IPS-NIHi7 (cell line): ENCODE data around the gene TBC1D19.

ENCODE experiments used
- DNase-seq: peaks from one replicate; pipeline ENCODE4 v3.0.0; 2012; ENCODE audit warnings: mixed read lengths; ENCODE audit errors: extremely low spot score

TBC1D19 gene

DNA sequence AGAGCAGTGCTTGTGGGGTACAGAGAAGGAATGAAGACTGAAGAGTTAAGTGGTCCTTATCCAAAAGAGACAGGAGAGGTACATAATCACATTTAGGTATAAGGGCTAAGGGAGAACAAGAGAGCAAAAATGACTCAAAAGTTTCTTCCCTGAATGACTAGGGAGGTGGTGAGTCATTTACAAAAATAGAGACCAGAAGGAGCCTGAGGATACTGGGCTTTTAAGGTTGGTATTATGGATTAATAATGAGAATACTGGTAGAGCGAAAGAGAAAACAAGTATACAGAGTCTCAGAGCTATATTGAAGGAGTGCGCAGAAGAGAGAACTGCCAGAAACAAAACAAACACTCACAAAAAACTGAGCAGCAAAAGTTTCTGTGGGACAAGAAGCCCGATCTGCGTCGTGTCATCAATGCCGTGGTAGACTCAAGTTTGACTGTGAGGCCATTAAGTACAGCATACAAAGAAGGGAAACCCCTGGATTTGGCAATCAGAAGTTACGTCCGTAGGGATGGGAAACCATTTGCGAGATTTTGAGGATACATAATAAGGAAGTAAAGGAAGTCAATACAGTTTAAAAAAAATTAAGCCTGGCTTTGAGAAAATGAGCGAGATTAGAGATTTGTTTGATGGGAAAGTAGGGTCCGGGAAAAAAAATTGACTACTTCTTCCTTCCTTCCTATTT, 147.6 kb downstream of the TBC1D19 start:
- DNase-seq = no peak

DNA sequence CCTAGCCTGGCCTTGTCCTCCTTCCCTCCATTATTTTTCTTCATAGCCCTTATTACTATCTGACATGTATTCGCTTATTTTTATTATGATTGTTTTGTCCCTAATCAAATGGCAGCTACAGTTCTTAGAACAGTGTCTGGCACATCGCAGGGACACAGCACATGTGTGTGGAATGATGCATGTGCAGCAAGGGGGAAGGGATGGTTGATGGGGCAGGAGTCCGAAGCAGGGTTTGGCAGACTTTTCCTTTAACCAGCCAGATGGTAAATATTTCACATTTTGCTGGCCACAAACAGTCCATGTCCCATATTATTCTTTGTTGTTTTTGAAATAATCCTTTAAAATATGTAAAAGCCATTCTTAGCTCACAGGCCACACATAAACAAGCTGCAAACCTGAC, 148.5 kb downstream of the TBC1D19 start:
- DNase-seq = no peak

DNA sequence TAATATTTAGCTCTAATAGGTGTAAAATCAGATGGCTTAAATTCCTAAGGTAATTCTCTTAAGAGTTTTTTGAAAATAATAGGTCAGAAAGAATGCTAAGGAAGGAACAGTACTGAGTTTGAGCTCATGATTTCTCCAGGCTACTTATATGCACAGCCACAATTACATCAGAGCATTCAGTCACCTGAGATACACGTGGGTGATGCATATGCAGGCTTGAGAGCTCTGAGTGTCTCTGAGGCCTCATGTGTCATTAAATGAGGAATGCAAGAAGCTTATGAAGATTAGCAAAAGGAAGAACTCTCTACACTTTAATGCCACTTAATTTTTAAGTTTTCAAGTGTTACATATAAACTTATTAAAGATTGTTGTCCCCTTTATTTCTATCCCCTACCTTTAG, 152.7 kb downstream of the TBC1D19 start:
- no peak for DNase-seq

DNA sequence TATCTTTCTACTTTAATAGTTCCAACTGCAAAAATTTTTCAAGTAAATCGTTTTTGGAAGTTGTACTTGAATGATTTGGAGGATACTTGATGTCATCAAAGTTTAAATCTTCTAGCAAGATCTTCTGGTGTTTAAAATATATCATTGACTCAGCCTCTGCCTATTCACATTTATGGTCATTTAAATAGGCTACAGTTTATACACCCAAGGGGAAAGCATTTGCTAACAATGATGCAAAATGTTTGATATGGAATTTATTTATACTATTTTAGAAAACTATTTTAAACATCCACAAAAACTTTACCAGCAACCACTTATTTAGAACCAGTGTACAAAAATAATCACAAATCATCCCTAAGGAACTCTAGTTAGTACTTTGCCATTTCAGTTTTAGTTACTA, 153.5 kb downstream of the TBC1D19 start:
- DNase-seq = no peak

DNA sequence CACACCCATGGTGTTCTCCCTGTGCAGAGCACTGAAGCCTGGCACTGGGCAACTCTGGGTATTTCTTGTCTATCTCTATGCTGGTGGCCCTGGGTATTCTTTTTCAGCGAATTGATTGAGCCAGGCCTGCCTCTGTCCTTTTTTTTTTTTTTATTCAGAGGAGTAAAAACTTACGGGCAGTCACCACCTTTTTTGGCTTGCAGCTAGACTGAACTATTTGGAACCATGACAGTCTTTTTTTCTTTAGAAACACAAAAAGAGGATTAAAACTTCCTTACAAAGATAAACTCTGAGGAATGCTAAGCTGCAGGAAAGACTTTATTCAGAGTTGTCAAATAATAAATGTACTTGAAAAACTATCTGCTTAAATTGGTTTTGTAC, 157.6 kb downstream of the TBC1D19 start:
- DNase-seq = no peak

DNA sequence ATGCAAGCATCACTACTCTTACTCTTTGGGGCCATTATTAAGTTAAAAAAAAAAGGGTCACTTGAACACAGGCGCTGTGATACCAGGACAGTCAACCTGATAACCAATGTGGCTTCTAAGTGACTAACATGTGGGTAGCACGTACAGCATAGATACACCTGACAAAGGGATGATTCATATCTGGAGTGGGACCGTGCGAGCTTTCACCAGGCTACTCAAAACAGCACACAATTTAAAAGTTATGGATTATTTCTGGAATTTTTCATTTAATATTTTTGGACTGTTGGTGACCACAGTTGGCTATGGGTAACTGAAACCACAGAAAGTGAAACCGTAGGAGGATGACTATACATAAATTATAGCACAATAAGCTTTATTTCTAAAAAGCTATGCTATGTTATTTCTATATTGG, 162.9 kb downstream of the TBC1D19 start:
- DNase-seq = no peak

DNA sequence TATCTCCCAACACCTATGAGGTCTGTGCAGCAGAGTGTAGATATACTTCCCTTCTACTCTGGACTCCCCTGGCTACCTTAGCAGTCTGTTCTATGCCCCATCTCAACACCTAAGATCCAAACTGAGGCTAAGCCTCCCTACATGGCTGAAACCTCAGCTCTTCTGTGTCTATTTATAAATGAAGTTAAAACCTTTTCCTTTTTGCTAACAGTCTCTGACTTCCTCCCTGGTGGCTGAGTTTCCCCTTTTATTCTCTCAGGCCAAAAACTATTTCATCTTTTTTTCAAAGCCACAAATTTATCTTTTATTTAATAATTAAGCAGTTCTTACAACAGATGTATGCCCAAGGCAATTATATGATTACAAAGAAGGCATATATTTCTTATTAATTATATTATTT, 164.9 kb downstream of the TBC1D19 start:
- no peak for DNase-seq

DNA sequence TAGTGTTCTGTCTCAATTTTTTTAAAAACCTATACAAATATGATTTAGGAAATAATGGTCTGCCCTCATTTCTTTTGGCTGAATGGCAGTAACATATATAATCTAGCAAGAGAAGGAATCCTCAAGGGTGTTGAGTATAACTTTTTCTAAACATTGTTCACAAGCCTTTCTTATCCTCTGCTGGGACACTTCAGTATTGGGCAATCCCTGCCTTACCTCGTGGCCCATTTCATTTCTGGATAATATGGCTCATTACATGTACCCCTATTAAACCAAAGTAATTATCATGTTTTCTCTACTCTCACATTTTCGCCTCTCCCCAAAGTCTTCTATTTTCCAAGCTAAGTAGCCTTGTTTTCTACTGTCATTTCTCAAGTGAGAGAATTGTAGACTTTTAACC, 166.0 kb downstream of the TBC1D19 start:
- no peak for DNase-seq

DNA sequence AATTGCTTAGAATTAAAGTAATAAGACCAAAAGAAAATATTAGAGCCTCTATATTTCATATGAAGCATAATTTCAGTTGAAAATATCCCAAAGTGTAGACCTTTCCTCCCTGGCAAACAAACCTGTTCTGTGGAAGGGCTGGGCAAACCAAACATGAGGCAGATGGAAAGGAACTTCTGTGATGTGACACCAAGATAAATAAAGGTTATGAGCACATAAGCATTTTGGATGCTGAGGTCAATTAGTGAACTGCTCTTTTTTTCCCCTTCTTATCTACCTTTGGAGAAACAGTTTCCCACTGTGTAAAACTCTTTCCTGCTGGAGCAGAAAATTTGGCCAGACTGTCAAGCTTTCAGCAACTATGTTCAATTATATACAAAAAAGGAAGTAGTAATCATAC, 167.1 kb downstream of the TBC1D19 start:
- DNase-seq = no peak

DNA sequence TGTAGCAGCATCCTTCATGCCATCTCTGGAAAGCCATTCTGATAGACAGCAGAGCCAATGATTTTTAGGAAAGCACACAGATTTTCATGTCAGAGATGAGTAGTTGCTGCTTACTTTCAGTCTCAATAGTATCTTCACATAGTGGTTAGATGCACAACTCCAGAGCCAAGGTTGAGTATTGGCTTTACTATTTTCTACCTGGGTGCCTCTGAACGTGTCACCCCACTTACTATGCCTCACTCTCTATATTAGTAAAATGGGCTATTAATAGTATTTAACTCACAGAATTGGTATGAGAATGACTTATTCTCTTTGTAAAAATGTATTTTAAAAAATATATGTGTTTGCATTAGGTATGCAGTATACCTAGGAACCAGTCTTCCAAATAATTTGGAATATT, 168.0 kb downstream of the TBC1D19 start:
- no peak for DNase-seq

DNA sequence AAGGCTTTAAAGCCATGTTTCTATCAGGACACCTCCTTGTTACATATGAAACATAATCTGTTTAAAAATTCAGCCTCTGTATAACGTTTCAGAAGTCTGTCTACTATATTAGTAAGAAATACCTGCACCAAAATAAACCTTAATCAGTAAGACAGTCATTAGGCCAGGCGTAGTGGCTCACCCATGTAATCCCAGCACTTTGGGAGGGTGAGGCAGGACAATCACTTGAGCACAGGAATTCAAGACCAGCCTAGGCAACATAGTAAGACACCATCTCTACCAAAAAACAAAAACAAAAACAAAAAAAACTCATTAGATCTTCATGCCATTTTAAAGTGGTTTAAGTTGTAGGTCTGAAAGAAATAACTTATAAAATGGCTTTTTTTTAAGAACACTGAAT, 169.3 kb downstream of the TBC1D19 start:
- no peak for DNase-seq

DNA sequence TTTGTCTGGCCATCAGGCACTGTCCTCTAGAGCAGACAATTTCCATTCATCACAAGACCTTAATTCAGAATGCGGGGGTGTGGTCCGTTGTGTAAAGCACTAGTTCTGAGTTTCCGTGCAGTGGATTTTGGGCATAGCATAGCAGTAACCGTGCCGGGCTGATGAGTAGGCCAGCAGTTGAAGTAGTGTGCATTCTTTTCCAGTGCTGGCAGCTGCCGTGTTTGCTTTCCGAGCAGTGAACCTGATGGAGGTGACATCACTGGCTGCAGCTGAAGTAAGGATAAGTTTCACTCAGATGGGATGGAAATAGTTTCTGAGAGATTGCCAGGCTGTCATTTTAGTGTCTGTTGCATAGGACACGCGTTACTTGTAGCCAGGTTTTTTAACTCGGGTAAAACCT, 169.7 kb downstream of the TBC1D19 start:
- no peak for DNase-seq

DNA sequence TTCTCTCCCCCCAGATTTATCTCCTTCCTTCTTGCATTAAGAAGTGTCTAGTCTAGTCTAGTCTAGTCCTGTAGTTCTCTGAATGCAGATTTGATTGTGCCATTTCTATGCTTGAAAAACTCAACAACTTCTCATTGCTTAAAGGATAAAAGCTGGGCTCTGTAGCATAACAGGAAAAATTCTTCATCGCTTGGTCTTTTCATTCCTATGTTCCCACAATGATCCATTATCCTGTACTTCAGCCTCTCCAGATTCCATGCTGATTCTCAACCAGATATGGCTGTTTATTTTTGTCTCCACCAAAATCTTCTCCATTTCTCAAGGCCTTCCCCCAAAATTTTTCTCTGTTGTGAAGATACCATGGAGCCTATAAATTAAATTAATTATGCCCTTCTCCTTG, 173.9 kb downstream of the TBC1D19 start:
- no peak for DNase-seq

DNA sequence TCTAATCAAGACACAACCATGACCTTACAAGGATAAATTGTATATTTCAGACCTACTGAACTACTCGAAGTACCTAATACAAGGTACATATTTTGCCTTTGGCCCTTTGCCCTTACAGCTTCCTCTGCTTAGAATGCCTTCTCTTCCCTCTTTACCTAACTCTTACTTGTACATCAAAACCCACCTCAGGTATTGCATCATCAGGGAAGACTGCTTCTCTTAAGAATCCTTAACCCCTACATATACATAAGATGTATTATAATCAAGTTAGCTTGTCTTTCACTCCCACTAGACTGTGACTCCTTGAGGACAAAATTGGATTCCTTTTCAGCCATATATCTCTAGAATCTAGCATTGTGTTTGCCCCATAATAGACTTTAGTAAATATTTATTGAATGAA, 175.0 kb downstream of the TBC1D19 start:
- DNase-seq = no peak

DNA sequence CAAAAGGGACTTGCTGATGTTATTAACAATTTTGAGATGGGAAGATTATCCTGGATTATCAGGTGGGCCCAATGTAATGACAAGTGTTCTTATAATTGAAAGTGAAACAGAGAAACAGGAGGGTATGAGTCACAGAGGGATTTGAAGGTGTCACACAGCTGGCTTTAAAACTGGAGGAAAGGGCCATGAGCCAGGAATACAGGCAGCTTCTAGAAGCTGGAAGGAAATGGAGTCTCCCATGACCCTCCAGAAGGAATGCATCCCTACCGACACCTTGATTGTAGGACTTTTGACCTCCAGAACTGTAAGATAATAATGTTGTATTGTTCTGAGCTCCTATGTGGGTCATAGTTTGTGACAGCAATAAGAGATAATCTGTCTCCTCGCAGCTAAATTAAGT, 178.8 kb downstream of the TBC1D19 start:
- no peak for DNase-seq

DNA sequence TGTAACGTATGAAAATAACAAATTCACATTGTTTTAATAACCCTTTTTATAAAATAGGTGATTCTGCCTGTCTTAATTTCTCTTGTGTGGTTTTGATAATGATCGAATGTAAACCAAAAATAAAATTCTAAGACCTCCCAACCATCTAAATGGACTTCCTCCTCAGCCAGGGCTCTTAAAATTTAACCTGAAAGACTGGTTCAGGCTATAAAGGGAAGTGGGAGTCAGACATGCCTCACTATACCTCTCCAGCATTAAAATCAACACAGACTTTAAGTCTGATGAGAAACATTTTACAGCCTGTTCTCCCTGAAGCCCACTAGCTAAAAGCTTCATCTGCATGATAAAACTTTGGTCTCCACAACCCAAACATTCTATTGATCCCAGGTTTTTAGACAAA, 179.2 kb downstream of the TBC1D19 start:
- no peak for DNase-seq

DNA sequence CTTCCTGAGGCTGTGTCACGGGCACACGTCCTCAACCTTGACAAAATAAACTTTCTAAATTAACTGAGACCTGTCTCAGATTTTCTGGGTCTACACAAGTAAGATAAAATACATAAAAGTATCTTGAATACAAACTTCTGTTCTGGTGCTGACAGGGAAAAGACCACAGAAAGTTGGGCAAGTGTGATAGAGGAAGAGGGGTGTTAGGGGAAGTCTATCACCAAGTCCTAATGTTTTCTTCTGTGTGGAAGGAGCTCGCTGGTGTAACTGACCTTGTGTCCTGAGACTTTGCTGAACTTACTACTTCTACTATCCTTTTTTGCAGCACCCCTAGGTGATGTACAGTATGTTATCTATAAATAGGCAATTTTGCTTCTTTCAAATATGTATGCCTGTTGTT, 179.8 kb downstream of the TBC1D19 start:
- DNase-seq = no peak

DNA sequence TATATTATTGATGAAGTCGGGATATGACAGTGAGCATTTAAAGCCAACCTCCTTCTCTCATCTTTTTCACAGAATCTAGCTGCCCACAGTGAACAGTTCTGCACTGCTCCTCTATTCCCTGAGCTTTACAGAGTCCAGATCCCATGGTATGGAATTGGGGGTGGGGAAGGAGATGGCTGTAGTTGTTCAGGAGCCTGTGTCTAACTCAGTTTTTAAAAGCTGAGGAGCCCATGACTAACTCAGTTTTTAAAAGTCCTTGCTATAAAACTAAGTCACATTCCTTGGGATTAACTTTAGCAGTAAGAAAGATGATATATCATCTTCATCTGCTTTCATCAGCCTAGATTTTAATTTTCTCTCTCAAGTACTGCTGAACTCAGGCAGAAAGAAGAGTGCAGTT, 180.3 kb downstream of the TBC1D19 start:
- no peak for DNase-seq

DNA sequence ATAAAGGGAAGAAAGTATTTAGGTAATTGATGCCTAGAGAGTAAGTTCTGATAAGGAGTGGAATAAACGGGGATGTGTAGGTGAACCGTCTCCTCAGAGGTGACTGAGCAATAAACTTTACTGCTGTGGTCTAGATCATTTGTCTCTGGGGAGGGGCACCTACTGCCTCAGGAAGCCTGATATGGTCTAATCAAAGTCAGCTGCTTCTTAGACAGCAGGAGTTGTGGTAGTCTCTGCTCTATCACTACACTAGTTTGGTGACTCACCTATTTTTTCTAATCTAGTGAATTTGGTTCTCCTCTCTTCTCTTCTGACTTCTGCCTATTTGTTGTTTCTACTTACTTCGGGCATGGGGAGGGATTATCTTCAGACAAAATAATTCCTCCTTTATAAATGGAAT, 181.6 kb downstream of the TBC1D19 start:
- DNase-seq = no peak

DNA sequence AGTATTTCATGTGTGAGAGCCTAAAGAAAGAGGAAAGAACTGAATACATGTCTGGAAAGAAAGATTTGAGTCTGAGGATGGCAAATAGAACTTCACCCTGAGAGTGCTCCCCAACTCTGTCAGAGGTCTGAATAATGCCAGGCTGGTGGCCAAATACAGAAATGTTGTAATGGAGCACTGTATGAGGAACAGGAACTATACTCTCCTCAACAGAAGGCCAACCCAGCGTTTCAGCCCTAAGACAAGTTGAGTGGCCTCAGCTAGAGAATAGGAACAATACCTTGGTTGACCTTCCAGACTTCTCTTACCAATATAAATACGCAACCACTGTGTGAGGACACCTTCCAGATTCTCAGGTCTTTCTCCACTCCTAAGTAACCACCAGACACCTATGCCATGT, 182.3 kb downstream of the TBC1D19 start:
- DNase-seq = no peak

DNA sequence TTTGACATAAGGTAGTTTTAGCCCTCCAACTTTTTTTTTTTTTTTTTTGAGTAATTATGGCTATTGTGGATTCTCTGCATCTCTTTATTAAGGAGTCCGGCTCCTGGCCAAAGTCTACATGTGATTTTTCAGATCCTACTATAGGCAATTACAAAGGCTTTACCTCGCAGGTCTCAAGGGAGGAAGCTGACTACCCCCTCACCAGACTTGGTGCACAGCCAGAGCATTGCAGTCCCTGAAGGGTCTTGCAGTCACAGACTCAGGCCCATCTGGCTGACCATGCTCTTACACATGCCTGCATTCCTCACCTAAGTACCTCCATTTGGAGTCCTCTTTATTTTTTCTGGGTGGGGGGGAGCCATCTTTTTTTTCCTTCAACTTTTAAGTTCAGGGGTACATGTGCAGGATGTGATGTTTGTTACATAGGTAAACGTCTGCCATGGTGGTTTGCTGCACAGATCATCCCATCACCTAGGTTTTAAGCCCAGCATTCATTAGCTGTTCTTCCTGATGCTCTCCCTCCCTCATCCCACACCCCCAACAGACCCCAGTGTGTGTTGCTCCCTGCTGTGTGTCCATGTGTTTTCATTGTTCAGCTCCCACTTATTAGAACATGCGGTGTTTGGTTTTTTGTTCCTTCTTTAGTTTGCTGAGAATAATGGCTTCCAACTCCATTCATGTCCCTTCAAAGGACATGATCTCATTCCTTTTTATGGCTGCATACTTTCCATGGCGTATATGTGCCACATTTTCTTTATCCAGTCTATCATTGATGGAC, 188.4 kb downstream of the TBC1D19 start:
- DNase-seq = no peak

DNA sequence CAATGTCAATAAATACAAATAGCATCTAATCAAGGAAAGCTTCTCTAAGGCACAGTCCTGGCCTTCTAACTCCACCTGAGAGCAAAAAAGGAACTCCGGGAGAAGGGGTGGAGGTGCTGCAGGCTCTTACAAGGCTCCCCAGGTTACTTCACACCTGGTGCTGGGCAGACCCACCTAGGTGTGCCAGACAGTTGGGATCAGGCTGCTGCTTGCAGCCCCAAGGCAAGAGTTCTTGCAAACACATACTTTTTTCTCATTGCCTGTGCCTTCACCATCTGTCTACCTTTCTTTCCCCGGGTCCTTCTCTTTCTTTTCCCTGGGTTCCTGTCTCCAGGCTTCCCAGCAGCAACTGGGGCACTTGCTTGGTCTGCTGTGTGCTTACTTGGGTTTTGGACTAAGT, 195.3 kb downstream of the TBC1D19 start:
- DNase-seq = no peak

DNA sequence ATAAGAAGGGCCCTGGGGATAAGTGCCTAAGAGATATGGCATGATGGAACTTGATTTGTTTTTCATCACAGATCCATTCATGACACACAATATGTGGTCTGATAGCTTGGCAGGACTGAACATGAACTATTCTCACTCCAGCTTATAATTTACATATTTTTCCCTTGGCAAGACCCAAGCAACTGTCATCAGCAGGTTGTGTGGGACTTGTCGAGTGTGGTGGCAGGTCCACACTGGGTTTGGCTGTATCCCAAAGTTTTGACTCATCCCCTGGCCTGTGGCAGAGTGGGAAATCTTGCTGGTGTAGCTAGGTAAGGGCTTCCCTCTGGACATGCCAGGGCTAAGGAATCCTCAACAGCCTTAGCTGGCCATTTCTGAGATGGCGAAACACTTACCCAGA, 195.8 kb downstream of the TBC1D19 start:
- DNase-seq = no peak

DNA sequence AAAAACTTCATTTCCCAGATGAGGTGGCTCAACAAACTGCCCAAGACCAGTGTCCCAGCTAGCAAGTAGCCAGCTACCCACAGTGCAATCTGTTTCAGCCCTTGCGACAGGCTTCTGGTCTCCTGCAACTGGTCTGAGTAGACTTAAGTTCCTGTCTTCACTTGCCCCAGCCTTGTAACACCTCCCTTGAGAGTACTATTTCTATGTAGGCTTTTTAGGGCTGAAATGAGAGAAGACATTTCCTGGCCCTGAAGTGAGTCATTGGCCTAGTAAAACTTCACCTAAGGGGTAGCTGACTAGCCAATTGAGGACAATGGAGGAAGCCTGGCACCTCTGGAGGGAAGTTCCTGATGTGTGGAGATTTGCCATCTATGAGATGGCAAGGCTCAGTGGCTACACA, 196.7 kb downstream of the TBC1D19 start:
- DNase-seq = no peak
